ENCODE measurements around the gene CDPF1.

Gene CDPF1

GRCh38 chr22:46288846-46289243 is 38.8 kb upstream of the CDPF1 start:
- Mint-ChIP-seq H3K9me3 (peaks cover 4% of the 10 kb centered on the region), H3K27ac (no peak overlapping the region), H3K36me3 (ENCODE audit: low read depth) (peaks cover 32% of the 10 kb centered on the region), H3K27me3 (no peaks in the 10 kb centered on the region), H3K4me1 (ENCODE audit: low read depth) (peaks cover 19% of the 10 kb centered on the region), H3K4me3 (no peak overlapping the region)
- DNase-seq, result no peak

GRCh38 chr22:46287873-46288751 is 38.0 kb upstream of the CDPF1 start:
- peaks cover 4% of the 10 kb centered on the region for H3K9me3 Mint-ChIP-seq
- H3K4me1 Mint-ChIP-seq (ENCODE audit: low read depth), result peaks cover 13% of the 10 kb centered on the region
- peaks cover 31% of the 10 kb centered on the region for H3K36me3 Mint-ChIP-seq (ENCODE audit: low read depth)
- peak overlapping the region; percentile 81 for H3K27ac Mint-ChIP-seq
- DNase-seq, result peak; percentile 45
- H3K27me3 Mint-ChIP-seq, result no peaks in the 10 kb centered on the region
- peak overlapping the region; percentile 74 for H3K4me3 Mint-ChIP-seq

GRCh38 chr22:46286941-46287872 is 37.1 kb upstream of the CDPF1 start:
- H3K27ac Mint-ChIP-seq, result peak overlapping the region; percentile 81
- H3K27me3 Mint-ChIP-seq, result no peaks in the 10 kb centered on the region
- H3K36me3 Mint-ChIP-seq (ENCODE audit: low read depth), result peaks cover 22% of the 10 kb centered on the region
- peaks cover 13% of the 10 kb centered on the region for H3K4me1 Mint-ChIP-seq (ENCODE audit: low read depth)
- H3K9me3 Mint-ChIP-seq, result peaks cover 1% of the 10 kb centered on the region
- peak overlapping the region; percentile 74 for H3K4me3 Mint-ChIP-seq
- no peak for DNase-seq

- H3K4me3 Mint-ChIP-seq, result no peak overlapping the region
- no peak for DNase-seq
- no peaks in the 10 kb centered on the region for H3K27me3 Mint-ChIP-seq
- peaks cover 27% of the 10 kb centered on the region for H3K36me3 Mint-ChIP-seq (ENCODE audit: low read depth)
- H3K27ac Mint-ChIP-seq, result no peak overlapping the region
- H3K4me1 Mint-ChIP-seq (ENCODE audit: low read depth), result peaks cover 13% of the 10 kb centered on the region
- no peaks in the 10 kb centered on the region for H3K9me3 Mint-ChIP-seq
Observed at GRCh38 chr22:46286006-46286405, 35.9 kb upstream of the CDPF1 start.

GRCh38 chr22:46281866-46282678 is 32.0 kb upstream of the CDPF1 start:
- Mint-ChIP-seq H3K4me1 (ENCODE audit: low read depth) (no peaks in the 10 kb centered on the region), H3K27ac (no peak overlapping the region), H3K9me3 (no peaks in the 10 kb centered on the region), H3K36me3 (ENCODE audit: low read depth) (peaks cover 39% of the 10 kb centered on the region), H3K4me3 (no peak overlapping the region), H3K27me3 (no peaks in the 10 kb centered on the region)
- no peak for DNase-seq

- DNase-seq, result no peak
- no peaks in the 10 kb centered on the region for H3K27me3 Mint-ChIP-seq
- H3K4me3 Mint-ChIP-seq, result no peak overlapping the region
- peaks cover 43% of the 10 kb centered on the region for H3K36me3 Mint-ChIP-seq (ENCODE audit: low read depth)
- no peaks in the 10 kb centered on the region for H3K9me3 Mint-ChIP-seq
- no peaks in the 10 kb centered on the region for H3K4me1 Mint-ChIP-seq (ENCODE audit: low read depth)
- H3K27ac Mint-ChIP-seq, result no peak overlapping the region
Observed at GRCh38 chr22:46280999-46281623, 31.0 kb upstream of the CDPF1 start.

GRCh38 chr22:46280063-46280817 is 30.1 kb upstream of the CDPF1 start:
- Mint-ChIP-seq H3K4me3 (no peak overlapping the region), H3K9me3 (no peaks in the 10 kb centered on the region), H3K4me1 (ENCODE audit: low read depth) (no peaks in the 10 kb centered on the region), H3K27me3 (no peaks in the 10 kb centered on the region), H3K36me3 (ENCODE audit: low read depth) (peaks cover 46% of the 10 kb centered on the region), H3K27ac (no peak overlapping the region)
- no peak for DNase-seq

- H3K4me3 Mint-ChIP-seq, result no peak overlapping the region
- H3K27ac Mint-ChIP-seq, result no peak overlapping the region
- H3K36me3 Mint-ChIP-seq (ENCODE audit: low read depth), result peaks cover 42% of the 10 kb centered on the region
- no peaks in the 10 kb centered on the region for H3K4me1 Mint-ChIP-seq (ENCODE audit: low read depth)
- no peak for DNase-seq
- no peaks in the 10 kb centered on the region for H3K9me3 Mint-ChIP-seq
- no peaks in the 10 kb centered on the region for H3K27me3 Mint-ChIP-seq
Observed at GRCh38 chr22:46278656-46279645, 28.9 kb upstream of the CDPF1 start.

GRCh38 chr22:46276563-46276962 is 26.5 kb upstream of the CDPF1 start:
- Mint-ChIP-seq H3K9me3 (no peaks in the 10 kb centered on the region), H3K4me1 (ENCODE audit: low read depth) (no peaks in the 10 kb centered on the region), H3K4me3 (no peak overlapping the region), H3K27me3 (no peaks in the 10 kb centered on the region), H3K27ac (no peak overlapping the region), H3K36me3 (ENCODE audit: low read depth) (peaks cover 44% of the 10 kb centered on the region)
- no peak for DNase-seq

GRCh38 chr22:46275455-46276122 is 25.5 kb upstream of the CDPF1 start:
- H3K27ac Mint-ChIP-seq, result no peak overlapping the region
- peaks cover 38% of the 10 kb centered on the region for H3K36me3 Mint-ChIP-seq (ENCODE audit: low read depth)

GRCh38 chr22:46274381-46274780 is 24.3 kb upstream of the CDPF1 start:
- Mint-ChIP-seq H3K27me3 (no peaks in the 10 kb centered on the region), H3K9me3 (no peaks in the 10 kb centered on the region), H3K4me1 (ENCODE audit: low read depth) (peaks cover 7% of the 10 kb centered on the region), H3K4me3 (no peak overlapping the region), H3K27ac (no peak overlapping the region), H3K36me3 (ENCODE audit: low read depth) (peaks cover 38% of the 10 kb centered on the region)
- no peak for DNase-seq

More at GRCh38 chr22:46275455-46276122, 25.5 kb upstream of the CDPF1 start:
- no peaks in the 10 kb centered on the region for H3K4me1 Mint-ChIP-seq (ENCODE audit: low read depth)
- no peaks in the 10 kb centered on the region for H3K27me3 Mint-ChIP-seq
- H3K4me3 Mint-ChIP-seq, result no peak overlapping the region
- no peak for DNase-seq
- no peaks in the 10 kb centered on the region for H3K9me3 Mint-ChIP-seq
